K562 (cell line): Measurements from ENCODE around the gene CCR2. TPM values are rescaled to one million over a fixed set of nuclear protein-coding genes. Genes with fewer than 3 reads are reported as not detected.
A peak's percentile ranks its signal among the peaks of the same experiment; 100 is the strongest.

Experiments used
- ARID3A ChIP-seq: IDR thresholded peaks from 2 replicates; pipeline ENCODE4 v1.6.1; 2012; ENCODE audit warnings: low read depth, low read length, improper control_type of control experiment, borderline replicate concordance
- ARID4B ChIP-seq: sonication (generic); formaldehyde crosslinking; IDR thresholded peaks from 2 replicates; pipeline ENCODE4 v1.8.0; 2022; ENCODE audit warnings: mild to moderate bottlenecking, missing genetic modification reagents
- CLOCK ChIP-seq: fragments of 250-450 bp; sonication (Bioruptor Pico); IDR thresholded peaks from 2 replicates; pipeline ENCODE4 v1.4.0; 2020; ENCODE audit warnings: mild to moderate bottlenecking, moderate library complexity, borderline replicate concordance
- GATA2 ChIP-seq: sonication (generic); formaldehyde crosslinking; IDR thresholded peaks from 2 replicates; pipeline ENCODE4 v1.4.0; 2020; ENCODE audit warnings: mild to moderate bottlenecking, missing genetic modification reagents
- HDAC2 ChIP-seq: fragments of 450-650 bp; IDR thresholded peaks from 2 replicates; pipeline ENCODE4 v1.6.1; 2016; ENCODE audit warnings: mild to moderate bottlenecking
- IRF2 ChIP-seq: sonication (generic); formaldehyde crosslinking; IDR thresholded peaks from 2 replicates; pipeline ENCODE4 v1.8.1; 2022; ENCODE audit warnings: mild to moderate bottlenecking, missing genetic modification reagents
- KAT8 ChIP-seq: fragments of 450-650 bp; IDR thresholded peaks from 2 replicates; pipeline ENCODE4 v1.6.1; 2016; ENCODE audit warnings: low read depth, mild to moderate bottlenecking
- L3MBTL2 ChIP-seq: fragments of 450-650 bp; IDR thresholded peaks from 2 replicates; pipeline ENCODE4 v1.6.1; 2016; ENCODE audit warnings: mild to moderate bottlenecking, moderate library complexity
- NFE2 ChIP-seq: IDR thresholded peaks from 2 replicates; pipeline ENCODE4 v1.6.1; 2014; ENCODE audit warnings: antibody characterized with exemption, low read depth
- POLR2AphosphoS5 ChIP-seq: IDR thresholded peaks from 2 replicates; pipeline ENCODE4 v1.6.1; 2011; ENCODE audit warnings: mild to moderate bottlenecking, low read depth, low read length, moderate library complexity; ENCODE audit not compliant: control insufficient read depth, insufficient read depth
- SMARCC2 ChIP-seq: fragments of 450-650 bp; IDR thresholded peaks from 2 replicates; pipeline ENCODE4 v1.6.1; 2017; ENCODE audit warnings: antibody characterized with exemption, moderate library complexity, mild to moderate bottlenecking, low read depth
- SRSF1 ChIP-seq: fragments of 200-400 bp; formaldehyde crosslinking; IDR thresholded peaks from 2 replicates; pipeline ENCODE4 v1.6.1; 2017; ENCODE audit warnings: mild to moderate bottlenecking, low read depth, low read length, moderate library complexity
- SRSF3 ChIP-seq: fragments of 200-400 bp; formaldehyde crosslinking; IDR thresholded peaks from 2 replicates; pipeline ENCODE4 v1.6.1; 2016; ENCODE audit warnings: mild to moderate bottlenecking, low read length, moderate library complexity; ENCODE audit not compliant: insufficient read depth
- TFE3 ChIP-seq: fragments of 450-650 bp; formaldehyde crosslinking; IDR thresholded peaks from 2 replicates; pipeline ENCODE4 v1.4.0; 2020; ENCODE audit warnings: mild to moderate bottlenecking, mixed read lengths
- TSC22D4 ChIP-seq: fragments of 450-650 bp; IDR thresholded peaks from 2 replicates; pipeline ENCODE4 v1.6.1; 2016; ENCODE audit warnings: missing genetic modification characterization, missing biosample characterization, control low read depth
- polyA plus RNA-seq, 8 experiments: library from polyadenylated mRNA; depleted of rRNA in 4 of 8; stranded (reverse) in 5 of 8; unstranded in 3 of 8; fragments of >200 nt; fragmentation: Nextera tagmentation in 2 of 8; fragmentation: Illumina TruSeq in 1 of 8; extraction: Ambion mirVana in 2 of 8; extraction: Trizol in 1 of 8; gene quantifications; 2 replicates each; pipeline versions ENCODE4 v1.2.1 to v1.2.3, GENCODE V29; 2011 to 2014; ENCODE audit warnings: inconsistent platforms in 1 of 8, missing spikeins in 1 of 8
- total RNA-seq, 7 experiments: library from RNA; depleted of rRNA in 6 of 7; stranded (reverse); fragments of >200 nt in 6 of 7; fragmentation: Illumina TruSeq in 2 of 7; extraction: Trizol in 2 of 7; gene quantifications; 2 replicates each; pipeline versions ENCODE4 v1.2.1 to v1.2.3, GENCODE V29; 2011 to 2021; ENCODE audit warnings: low replicate concordance in 1 of 7

The CCR2 gene
- total and polyA plus RNA-seq, 9 of the 15 experiments (the other 6 are each of a cell fraction or from before 2014, with no cell fraction given) = not detected

DNA sequence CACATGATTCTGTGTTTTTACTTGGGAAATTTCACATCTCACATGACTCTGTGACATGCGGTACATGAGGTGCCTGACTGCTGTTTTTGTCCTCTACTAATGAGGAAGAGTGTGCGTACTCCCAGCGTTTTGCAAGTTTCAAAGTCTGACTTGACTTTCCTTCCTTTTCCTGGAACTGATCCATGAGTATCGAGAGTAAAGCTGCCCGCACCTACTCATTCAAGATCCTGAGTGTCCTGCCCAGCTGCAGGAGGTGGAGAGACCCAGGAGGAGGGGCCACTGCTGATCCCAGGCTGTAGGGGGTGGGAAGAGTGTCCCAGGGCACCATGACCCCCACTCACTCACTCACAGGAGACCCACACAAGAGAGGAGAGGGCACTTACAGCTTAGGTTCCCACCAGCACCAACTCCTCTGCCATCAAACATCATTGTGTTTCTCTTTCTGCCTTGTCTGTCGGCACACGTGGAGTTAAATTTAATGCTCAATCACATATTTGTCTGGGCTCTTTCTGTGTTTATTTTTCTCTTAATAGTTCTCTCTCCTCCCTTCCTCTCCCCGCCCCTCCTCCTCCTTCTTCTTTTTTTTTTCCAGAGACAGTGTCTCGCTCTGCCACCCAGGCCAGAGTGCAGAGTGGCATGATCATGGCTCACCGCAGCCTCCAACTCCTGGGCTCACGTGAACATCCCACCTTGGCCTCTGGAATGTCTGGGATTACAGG is 51.5 kb downstream of the CCR2 start (continued):
- TF ChIP-seq NFE2 (no peak), CLOCK (CRISPR knock-in tag) (no peak), SRSF1 (no peak), GATA2 (CRISPR knock-in tag) (no peak), TFE3 (CRISPR knock-in tag) (no peak), HDAC2 (no peak), ARID4B (CRISPR knock-in tag) (no peak), IRF2 (CRISPR knock-in tag) (no peak), SMARCC2 (no peak), ARID3A (no peak), SRSF3 (no peak), TSC22D4 (tag) (no peak), L3MBTL2 (peak; percentile 54), POLR2AphosphoS5 (no peak), KAT8 (no peak)
